M059J (cell line): ENCODE measurements around the gene S1PR3. TPM values are rescaled to one million over a fixed set of nuclear protein-coding genes. Genes with fewer than 3 reads are reported as not detected.

ENCODE experiments used
- DNase-seq: peaks from one replicate; pipeline ENCODE4 v3.0.0-alpha.2; 2012; ENCODE audit warnings: low read depth
- total RNA-seq: library from RNA; depleted of rRNA; stranded (reverse); fragments of >200 nt; shearing (Covaris generic); gene quantifications from 2 replicates; pipeline ENCODE4 v1.2.3, GENCODE V29; 2014; rRNA removed

The S1PR3 gene
- total RNA-seq, 1 experiment from 2014 or later, result 20.5 TPM

DNA sequence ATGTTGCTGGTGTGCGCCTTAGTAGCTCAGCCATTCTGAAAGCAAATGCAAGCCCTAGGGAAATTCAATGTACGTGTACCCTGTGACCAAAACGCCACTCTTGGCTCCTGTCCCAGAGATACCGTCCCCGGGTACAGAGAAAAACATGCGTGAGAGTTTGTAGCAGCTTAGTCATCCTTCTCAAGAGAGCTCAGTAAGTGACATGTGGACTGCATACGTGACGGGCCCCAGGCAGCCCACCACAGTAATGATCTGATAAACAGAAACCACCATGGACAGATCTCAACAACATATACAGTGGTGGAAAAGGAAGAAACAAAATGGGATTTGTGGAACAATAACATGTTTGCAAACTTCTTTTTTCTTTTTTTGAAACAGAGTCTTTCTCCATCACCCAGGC lies 45.1 kb downstream of the S1PR3 start:
- no peak for DNase-seq

DNA sequence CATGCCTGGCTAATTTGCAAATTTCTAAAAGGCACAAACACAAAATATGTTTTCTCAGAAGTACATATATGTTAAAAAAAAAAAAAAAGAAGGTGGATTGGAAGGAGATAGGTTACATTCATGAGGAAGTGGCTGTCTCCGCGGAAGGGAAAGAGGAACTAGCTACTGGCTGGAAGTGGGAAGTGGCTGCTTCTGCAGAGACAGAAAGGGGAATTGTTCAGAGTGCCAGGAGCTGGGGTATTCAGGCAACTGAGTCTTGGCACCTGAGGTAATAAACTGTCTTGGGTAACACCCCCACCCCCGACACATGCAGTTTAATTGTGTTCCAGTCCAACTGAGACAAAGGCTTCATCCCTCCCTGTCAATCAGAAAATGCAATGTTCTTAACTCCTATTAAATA lies 45.6 kb downstream of the S1PR3 start:
- DNase-seq, result no peak

DNA sequence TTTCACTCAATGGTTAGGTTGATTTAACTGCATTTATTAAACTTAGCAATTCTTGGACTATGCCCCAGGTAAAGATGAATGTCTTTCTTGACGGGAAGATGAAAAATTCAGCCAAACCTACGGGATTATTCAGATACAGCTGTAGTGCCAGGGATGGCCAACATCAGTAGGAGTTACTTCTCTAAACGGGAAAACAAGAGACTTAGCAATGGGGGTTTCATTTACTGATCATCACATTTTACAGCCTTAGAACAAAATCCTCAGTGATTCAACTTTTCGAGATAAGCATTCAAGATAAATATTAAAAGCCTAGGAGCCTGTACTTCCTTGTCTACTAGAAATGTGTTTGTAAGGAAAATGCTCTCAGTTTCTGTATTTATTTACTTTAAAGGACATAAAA lies 46.1 kb downstream of the S1PR3 start:
- no peak for DNase-seq

DNA sequence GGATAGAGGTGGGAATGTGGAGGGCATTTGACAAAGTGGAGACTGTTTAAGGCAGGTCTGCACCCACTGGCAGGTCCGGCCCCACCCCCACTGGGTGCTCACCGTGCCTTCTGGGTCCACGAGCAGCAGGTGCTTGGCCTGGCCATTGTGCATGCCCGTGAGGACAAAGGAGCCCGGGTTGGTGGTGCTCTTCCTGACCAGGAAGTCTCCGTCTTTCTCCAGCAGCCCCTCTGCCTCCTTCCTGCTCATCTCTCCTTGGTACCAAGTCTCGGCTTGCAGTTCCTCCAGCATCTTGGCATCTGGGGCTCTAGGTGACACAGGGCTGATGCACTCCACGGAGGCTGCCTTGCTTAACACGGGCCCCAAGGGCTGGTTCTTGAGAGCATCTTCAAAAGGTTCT lies 46.6 kb downstream of the S1PR3 start:
- DNase-seq, result no peak

DNA sequence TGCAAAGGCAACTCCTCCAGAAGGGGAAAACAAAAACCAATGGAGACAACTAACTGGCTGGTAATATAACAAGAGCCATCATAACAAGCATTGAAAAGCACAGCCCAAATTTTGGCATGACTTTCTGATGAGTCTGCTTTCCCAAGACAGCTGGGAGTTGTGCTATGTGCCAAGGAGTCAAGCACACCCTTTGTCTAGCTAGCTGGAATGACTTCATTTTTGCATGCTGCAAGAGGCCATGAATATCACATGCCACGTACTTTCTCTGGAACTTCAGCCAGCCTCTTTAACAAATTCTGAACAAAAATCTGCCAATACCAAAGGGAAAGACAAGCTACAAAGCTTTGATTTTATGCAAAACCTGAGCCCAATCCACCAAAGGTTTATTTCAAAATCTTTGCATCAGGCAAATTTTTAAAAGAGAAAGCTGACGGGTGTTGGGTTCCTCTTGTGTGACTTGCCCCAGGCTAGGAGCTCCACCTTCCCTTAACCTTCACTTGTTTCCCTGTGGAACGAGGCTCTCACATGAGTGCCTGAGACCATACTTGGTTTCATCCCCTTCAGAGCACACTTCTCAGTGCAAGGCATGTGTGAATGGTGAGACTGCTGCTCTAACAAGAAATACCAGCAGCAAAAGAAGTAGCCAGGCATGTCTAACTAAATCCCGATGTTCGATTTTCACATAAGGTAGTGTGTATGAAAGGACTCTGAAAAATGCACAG lies 47.3 kb downstream of the S1PR3 start:
- DNase-seq, result peak; percentile 80

DNA sequence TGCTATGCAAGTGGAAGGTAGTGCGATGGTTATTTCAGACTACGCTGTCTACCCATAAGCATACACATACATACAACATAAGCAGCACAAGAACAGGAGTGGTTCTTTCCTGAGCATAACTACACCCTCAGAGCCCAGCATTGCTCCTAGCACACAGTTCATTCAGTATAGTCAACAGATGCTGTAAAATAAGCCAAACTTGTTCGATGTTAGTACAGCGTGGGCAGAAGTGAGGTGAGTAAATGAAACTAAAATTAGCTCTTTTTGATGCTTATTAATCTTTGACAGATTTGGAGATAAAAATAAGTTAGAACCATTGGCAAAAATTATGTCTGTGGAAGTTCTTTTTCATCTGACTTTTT lies 47.8 kb downstream of the S1PR3 start:
- DNase-seq, result no peak

DNA sequence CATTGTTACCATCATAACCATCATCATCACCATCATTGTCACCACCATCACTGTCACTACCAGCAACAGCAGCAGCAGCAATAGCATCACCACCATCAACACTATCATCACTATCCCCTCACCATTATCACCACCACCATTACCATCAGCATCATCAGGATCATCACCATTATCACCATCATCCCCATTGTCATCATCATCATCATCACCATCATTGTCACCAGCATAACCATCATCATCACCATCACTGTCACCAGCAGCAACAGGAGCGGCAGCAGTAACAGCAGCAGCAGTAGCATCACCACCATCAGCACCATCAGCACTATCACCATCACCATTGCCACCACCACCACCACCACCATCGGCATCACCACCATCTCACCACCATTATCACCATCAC lies 48.4 kb downstream of the S1PR3 start:
- DNase-seq, result no peak

DNA sequence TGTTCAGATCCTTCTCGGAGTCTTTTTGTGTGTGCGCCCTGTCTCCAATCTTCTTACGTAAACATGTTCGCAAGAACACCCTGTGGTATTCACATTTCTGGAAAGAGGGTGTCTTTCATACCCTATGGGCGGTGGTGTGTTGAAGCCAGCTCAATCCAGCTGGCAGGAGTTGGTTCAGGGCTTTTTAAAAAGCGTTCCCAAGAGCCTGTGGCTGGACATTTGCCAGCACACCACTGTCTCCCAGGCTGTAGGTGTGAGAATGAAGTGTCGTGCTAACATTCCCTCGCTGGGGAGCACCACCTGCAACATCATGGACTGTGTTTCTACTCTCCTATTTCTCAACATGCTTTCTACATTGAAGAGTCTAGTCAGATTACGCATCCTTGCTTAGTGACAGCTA lies 51.7 kb downstream of the S1PR3 start:
- no peak for DNase-seq

DNA sequence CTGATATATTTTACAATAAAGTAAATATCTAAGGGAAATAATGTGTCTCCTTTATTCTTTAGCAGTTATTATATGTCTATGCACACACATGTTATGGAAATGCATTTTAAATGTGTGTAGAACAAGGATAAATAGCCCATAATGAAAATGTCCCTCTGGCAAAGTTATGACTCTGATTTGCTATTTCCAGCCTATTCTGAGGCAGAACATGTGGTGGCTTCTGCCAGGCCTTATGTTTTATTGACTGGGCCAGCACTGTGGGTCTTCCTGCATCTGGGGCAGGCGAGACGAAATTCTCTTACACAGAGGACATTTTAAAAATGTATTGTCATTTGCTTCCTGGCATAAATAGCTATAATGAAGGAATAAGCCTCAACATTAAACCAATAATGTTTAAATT lies 52.8 kb downstream of the S1PR3 start:
- no peak for DNase-seq

DNA sequence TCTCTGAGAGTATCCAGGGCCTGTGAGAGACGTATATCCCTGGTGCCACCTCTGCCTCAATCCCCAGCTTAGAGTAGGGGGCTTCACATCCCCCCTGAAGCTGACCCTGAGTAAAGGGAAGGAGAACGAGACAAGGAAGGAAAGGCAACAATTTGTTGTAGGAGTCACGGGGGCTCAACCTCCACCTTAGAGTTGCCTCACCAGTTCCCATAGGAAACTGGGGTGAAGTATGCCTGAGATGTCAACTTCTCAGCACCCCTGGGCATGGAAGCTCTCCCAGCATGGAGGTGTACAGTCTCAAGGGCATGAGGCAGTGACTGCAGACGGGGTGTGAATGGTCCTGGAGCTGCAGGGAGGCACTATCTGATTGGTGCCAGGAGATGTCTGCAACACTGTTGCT lies 53.6 kb downstream of the S1PR3 start:
- DNase-seq, result no peak

DNA sequence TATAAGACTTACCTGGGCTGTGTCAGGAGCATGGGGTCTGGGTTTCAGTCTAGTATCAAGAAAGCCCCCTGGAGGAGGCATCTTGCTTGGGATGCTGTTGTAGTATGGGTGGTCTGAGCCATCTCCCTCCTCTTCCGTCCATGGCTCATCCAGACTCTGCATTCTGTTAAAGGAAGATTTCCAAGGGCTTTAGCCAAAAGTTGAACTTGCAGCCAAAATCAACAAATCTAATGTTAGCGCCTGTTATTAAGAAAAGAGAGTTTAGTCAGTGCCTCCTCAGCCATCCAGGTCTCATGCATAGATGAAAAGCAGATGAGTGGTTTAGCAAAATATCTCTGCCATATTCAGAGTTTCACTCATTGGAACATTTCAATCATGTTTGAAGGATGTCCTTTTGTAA lies 55.6 kb downstream of the S1PR3 start:
- no peak for DNase-seq

DNA sequence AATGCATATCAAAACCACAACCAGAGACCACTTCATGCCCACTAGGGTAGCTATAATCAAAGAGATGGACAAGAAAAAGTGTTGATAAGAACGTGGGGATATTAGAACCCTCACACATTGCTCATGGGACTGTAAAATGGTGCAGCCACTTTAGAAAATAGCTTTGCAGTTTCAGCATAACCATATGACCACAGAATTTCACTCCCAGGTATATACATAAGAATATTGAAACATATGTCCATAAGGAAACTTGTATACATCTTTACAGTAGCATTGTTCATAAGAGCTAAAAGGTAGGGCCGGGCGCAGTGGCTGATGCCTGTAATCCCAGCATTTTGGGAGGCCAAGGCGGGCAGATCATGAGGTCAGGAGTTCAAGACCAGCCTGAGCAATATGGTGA lies 56.4 kb downstream of the S1PR3 start:
- DNase-seq, result no peak

DNA sequence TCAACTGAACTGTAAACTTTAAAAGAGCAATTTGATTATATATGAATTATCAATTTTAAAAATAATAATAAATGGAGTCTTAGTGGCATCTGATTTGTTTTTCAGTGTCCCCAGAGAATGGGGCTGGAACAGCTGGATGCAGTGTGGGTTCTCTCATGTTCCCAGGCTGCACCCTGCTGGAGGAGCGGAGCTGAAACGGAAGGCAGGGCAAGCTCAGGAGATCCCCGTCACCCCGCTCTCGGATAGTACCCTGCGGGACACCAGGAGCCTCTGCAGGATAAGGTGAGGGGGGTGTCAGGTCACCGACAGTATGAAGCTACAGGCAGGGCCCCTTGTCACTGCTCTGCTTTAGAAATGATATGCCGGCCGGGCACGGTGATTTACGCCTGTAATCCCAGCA lies 57.3 kb downstream of the S1PR3 start:
- no peak for DNase-seq

DNA sequence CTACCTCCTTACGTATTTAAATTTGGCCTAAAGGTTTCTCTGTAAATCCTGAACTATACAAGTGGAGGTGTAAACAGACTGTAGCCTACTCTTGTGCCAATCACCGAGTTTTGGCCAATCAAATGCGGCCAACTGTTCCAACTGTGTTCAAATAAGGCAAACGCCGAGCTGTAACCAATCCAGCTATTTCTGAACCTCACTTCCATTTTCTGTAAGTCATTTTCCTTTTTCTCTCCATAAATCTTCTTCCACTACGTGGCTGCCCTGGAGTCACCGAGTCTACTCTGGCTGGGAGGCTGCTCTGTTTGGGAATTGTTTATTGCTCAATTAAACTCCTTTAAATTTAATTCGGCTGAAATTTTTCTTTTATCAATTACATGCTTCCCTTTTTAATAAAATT lies 58.4 kb downstream of the S1PR3 start:
- no peak for DNase-seq

DNA sequence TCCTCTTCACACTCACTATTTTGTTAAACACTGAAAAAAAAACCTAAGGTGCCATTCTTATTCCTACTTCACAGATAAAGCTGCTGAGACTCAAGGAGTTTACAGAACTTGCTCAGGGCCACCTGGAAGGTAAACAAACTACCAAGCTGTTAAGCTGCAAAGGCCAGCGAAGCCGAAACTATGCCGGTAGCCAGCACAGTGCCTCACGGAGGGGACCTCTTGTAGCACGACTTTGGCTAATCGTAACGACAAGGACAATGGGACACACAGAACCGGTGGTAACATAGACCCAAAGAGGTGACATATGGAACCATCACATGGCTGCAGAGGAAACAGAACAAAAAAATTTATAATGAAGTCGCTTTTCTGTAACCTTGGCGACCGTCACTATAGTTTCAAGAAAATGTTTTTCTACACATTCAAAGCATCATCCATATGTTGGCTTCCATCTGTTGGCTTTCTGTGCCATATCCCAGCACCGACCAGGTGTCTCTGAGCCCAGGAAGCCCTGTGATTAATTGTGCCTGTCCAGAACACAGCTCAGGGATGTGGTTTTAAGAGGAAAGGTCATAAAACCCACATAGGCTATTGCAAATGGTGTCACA lies 60.3 kb downstream of the S1PR3 start:
- DNase-seq, result no peak

DNA sequence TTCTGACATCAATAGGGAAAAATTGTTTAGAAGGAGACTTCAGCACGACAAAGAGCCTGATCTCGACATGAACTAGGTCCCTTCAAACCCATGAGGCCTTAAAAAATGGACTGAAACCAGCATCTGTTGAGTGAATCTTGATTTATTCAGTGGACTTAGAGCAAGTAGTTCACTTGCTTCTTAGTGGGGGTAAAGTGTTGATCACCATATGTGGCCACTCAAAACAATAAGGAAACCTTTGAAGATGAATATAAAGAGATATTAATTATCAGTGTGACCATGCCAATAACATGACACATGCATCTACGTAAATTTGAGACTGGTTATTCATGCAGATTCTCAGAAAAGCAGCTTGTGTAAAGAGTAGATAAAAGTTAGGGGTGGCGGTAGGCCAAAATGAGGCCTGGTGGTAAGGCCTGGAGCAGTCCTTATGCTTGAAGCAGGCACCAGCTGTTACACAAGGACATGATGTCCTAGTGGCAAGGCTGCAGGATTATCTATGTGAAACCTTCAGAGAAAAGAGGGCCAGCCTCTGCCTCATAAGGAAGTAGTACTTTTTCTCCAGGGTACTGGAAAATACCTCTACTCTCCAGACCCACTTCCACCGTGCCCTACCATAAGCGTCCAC lies 61.3 kb downstream of the S1PR3 start:
- DNase-seq, result no peak

DNA sequence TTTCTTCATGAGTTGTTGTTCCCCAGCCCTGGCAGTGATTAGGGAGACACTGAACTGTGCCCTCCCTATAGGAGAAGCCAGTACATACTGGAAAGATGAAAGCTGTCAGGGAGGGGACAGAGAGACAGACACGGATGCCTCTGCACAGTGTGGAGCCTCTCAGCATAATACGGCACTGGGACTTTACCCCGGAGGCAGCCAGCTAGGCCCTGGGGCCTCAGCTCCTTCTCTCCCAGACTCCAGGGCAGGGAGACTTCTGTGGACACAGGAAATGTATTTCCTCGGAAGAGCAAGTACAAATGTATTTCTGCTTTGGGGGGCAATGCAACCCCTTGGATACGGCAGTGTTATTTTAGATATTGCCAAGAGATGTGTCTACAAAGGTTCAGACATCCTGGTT lies 62.0 kb downstream of the S1PR3 start:
- DNase-seq, result no peak

Other genes with a start within 250 kb of the S1PR3 start
- gene SHC3, start 187.3 kb downstream of the S1PR3 start, total RNA-seq, result 1.2 and 3.2 TPM in 2 replicates